ENCODE data around the gene SIK2. TPM values are rescaled to one million over a fixed set of nuclear protein-coding genes. Genes with fewer than 3 reads are reported as not detected.

The SIK2 gene
- total and polyA plus RNA-seq, 9 of the 15 experiments (the other 6 are each of a cell fraction or from before 2014, with no cell fraction given), result 0.74 to 11.6 (median 3.8) TPM

DNA sequence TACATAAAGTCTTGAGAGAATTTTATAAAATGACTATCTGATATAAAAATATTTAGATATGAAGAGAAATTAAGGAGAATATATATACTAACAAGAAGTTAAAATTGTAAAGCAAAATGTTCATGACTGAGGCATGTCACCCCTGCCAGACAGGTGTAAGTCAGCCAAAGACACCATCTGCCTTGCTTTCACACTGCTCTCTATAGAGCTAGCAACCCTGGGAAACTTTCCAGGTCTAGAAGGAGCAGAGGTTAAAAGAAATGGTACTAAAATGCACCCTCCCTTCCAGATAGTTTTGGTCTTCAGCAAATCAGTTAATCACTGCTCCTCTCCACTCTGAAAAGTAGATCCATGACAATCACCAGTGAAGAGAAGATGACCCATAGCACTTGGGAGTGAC is 147.4 kb downstream of the SIK2 start:
- H3K4me2 ChIP-seq (ENCODE audit: insufficient read depth, low read length), result no peak overlapping the region
- ATAC-seq, result no peak
- intact Hi-C loops (cut with micrococcal nuclease), result no loop called here
- no peak overlapping the region for H3K9ac ChIP-seq (ENCODE audit: insufficient read depth in 1 of 2, low read depth in 2 of 2, low read length in 2 of 2)
- H3K79me2 ChIP-seq (ENCODE audit: control insufficient read depth, insufficient read depth, low read length), result no peaks in the 10 kb centered on the region
- H3K9me3 ChIP-seq (replicated peaks; ENCODE audit: control insufficient read depth, insufficient read depth, low read depth, low read length), result no peaks in the 10 kb centered on the region
- in situ Hi-C loops (cut with MboI), result no loop called here
- H4K20me1 ChIP-seq (replicated peaks; ENCODE audit: control insufficient read depth, insufficient read depth, low read length), result no peaks in the 10 kb centered on the region
- no peaks in the 10 kb centered on the region for H3K9me1 ChIP-seq (ENCODE audit: control insufficient read depth, insufficient read depth, low read length)
- TF ChIP-seq U2AF1 (optimal IDR thresholded peaks at IDR 0.05; ENCODE audit: low read depth, low read length) (no peak), ZNF57 (CRISPR knock-in tag; IDR thresholded peaks at IDR 0.05) (no peak), PTRF (tag; IDR thresholded peaks at IDR 0.05) (no peak), ZNF140 (CRISPR knock-in tag; IDR thresholded peaks at IDR 0.05) (no peak), TGIF2 (CRISPR knock-in tag; IDR thresholded peaks at IDR 0.05) (no peak), ZNF707 (CRISPR knock-in tag; conservative IDR thresholded peaks at IDR 0.05) (no peak), PTTG1 (tag; IDR thresholded peaks at IDR 0.05; ENCODE audit: low read depth) (no peak)
- TF ChIP-seq, protein P1, sequence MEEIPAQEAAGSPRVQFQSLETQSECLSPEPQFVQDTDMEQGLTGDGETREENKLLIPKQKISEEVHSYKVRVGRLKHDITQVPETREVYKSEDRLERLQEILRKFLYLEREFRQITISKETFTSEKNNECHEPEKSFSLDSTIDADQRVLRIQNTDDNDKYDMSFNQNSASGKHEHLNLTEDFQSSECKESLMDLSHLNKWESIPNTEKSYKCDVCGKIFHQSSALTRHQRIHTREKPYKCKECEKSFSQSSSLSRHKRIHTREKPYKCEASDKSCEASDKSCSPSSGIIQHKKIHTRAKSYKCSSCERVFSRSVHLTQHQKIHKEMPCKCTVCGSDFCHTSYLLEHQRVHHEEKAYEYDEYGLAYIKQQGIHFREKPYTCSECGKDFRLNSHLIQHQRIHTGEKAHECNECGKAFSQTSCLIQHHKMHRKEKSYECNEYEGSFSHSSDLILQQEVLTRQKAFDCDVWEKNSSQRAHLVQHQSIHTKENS (CRISPR knock-in tag; IDR thresholded peaks at IDR 0.05), result no peak
- TF ChIP-seq, protein P2, sequence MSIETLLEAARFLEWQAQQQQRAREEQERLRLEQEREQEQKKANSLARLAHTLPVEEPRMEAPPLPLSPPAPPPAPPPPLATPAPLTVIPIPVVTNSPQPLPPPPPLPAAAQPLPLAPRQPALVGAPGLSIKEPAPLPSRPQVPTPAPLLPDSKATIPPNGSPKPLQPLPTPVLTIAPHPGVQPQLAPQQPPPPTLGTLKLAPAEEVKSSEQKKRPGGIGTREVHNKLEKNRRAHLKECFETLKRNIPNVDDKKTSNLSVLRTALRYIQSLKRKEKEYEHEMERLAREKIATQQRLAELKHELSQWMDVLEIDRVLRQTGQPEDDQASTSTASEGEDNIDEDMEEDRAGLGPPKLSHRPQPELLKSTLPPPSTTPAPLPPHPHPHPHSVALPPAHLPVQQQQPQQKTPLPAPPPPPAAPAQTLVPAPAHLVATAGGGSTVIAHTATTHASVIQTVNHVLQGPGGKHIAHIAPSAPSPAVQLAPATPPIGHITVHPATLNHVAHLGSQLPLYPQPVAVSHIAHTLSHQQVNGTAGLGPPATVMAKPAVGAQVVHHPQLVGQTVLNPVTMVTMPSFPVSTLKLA (conservative IDR thresholded peaks at IDR 0.05), result no peak
- peaks cover 91% of the 10 kb centered on the region for H3K36me3 ChIP-seq (ENCODE audit: control insufficient read depth, insufficient read depth, low read length)
- no peaks in the 10 kb centered on the region for H3K4me1 ChIP-seq (replicated peaks in 1 of 2; ENCODE audit: control insufficient read depth in 2 of 2, insufficient read depth in 2 of 2, low read length in 2 of 2)
- no TSS peak for BruUV-seq (replicated peaks)
- no peak overlapping the region for H2AFZ ChIP-seq (ENCODE audit: low read depth, low read length)
- DNase-seq (ENCODE audit: extremely low read depth in 1 of 4, low spot score in 3 of 4), result no peak
- H3K27ac ChIP-seq (ENCODE audit: extremely low read depth, low read depth, low read length), result no peak overlapping the region
- CTCF ChIA-PET (ENCODE audit: low intra/inter-chr PET ratio), result no interaction called here
- POLR2A ChIA-PET, result no interaction called here
- FAIRE-seq, result no peak
- no peak overlapping the region for H3K4me3 ChIP-seq
- H3K27me3 ChIP-seq (ENCODE audit: control insufficient read depth in 2 of 2, insufficient read depth in 2 of 2, low read length in 2 of 2), result no peaks in the 10 kb centered on the region
